GM12864 (cell line): ENCODE measurements around the gene RCOR3.

Experiments used
- DNase-seq: peaks from one replicate; pipeline ENCODE4 v3.0.0-alpha.2; 2011; ENCODE audit warnings: low read depth
- H3K4me3 ChIP-seq: 2 replicates; pipeline ENCODE4 v1.5.1; 2011; ENCODE audit warnings: mild to moderate bottlenecking, low read depth, low read length, control low read depth
- TF ChIP-seq, protein P1 (sequence below): IDR thresholded peaks from 2 replicates; pipeline ENCODE4 v1.5.1; 2011; ENCODE audit warnings: low read depth, mild to moderate bottlenecking, moderate library complexity, low read length, control low read depth, inconsistent platforms; ENCODE audit errors: missing control alignments

RCOR3 gene

DNA sequence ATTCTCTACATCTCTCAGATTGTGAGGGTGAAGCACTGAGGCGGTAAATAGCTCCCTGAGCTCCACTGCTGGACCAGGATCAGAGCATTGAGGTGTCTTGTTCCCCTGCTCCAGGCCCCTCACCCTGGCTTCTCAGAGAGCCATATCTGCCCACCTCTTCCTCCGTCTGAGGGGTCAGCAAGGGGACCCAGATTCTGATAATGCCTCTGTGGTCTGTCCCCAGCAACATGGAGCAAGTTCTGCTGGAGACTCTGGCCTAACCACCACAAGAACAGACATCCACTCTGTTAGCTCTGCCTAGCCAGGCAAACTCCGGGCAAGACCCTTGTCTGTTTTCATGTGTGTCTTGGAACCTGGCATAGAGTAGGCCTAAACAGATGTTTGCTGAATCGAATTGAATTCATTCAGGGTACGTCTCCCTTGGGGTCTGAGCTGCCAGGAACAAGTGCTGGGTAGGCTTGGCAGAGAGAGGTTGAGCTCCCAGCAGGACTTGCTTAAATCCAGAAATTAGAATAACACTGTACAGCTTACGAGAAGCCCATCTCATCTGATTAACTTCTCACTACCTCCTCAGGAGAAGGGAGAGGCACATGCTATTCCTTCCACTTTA, 69.8 kb downstream of the RCOR3 start:
- DNase-seq = no peak
- H3K4me3 ChIP-seq = peak overlapping the region; percentile 83
- TF ChIP-seq, protein P1, sequence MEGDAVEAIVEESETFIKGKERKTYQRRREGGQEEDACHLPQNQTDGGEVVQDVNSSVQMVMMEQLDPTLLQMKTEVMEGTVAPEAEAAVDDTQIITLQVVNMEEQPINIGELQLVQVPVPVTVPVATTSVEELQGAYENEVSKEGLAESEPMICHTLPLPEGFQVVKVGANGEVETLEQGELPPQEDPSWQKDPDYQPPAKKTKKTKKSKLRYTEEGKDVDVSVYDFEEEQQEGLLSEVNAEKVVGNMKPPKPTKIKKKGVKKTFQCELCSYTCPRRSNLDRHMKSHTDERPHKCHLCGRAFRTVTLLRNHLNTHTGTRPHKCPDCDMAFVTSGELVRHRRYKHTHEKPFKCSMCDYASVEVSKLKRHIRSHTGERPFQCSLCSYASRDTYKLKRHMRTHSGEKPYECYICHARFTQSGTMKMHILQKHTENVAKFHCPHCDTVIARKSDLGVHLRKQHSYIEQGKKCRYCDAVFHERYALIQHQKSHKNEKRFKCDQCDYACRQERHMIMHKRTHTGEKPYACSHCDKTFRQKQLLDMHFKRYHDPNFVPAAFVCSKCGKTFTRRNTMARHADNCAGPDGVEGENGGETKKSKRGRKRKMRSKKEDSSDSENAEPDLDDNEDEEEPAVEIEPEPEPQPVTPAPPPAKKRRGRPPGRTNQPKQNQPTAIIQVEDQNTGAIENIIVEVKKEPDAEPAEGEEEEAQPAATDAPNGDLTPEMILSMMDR = no peak

- DNase-seq = no peak
- TF ChIP-seq, protein P1 = no peak
- peak overlapping the region; percentile 83 for H3K4me3 ChIP-seq
Measured at GRCh38 chr1:211329764-211330201, 70.6 kb downstream of the RCOR3 start.

- no peak overlapping the region; the same call in 1 of the 2 replicates for H3K4me3 ChIP-seq
- TF ChIP-seq, protein P1 = no peak
- no peak for DNase-seq
Measured at GRCh38 chr1:211330282-211330936, 71.2 kb downstream of the RCOR3 start.

GRCh38 chr1:211331011-211331709, 72.0 kb downstream of the RCOR3 start:
- TF ChIP-seq, protein P1 = no peak

DNA sequence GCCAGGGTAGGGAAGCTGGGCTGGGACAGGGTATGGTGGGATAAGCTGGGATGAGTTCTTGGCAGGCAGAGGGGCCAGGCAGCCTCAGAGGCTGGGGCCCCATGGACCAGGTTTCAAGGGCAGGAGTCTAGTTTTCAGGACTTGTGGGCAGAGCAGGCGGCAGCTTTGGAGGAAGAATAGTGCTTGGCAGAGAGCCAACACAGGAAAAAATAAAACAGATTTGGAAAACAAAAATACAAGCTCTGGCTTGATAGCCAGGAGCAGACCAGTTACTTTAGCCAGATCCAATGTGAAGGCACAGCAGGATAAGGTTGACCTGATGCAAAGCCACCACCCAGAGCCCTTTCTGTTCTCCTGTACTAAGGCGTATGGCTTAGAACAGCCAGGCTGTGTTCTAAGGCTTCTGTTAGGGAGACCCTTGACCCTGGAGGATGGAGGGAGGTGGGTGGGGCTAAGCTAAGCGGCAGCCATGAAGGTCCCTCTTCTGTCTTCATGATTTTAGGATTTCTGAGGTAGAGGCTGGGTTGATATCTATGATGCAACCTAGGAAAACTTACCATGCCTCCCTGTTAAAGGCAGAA, 73.0 kb downstream of the RCOR3 start:
- no peak overlapping the region for H3K4me3 ChIP-seq
- TF ChIP-seq, protein P1 = no peak
- DNase-seq = no peak

More at GRCh38 chr1:211331011-211331709, 72.0 kb downstream of the RCOR3 start:
- H3K4me3 ChIP-seq = no peak overlapping the region
- DNase-seq = no peak

GRCh38 chr1:211332830-211333229, 73.7 kb downstream of the RCOR3 start:
- H3K4me3 ChIP-seq = no peak overlapping the region
- DNase-seq = no peak
- TF ChIP-seq, protein P1 = no peak
